Activated CD8-positive, alpha-beta memory T cell treated with anti-CD3 and anti-CD28 coated beads, Interleukin-2, amount 50 U/mL, for 1 hour (primary cell): Measurements from ENCODE around the gene PNPLA4.

Source experiments
- DNase-seq: peaks from one replicate; pipeline ENCODE4 v3.0.0-alpha.2; 2020; ENCODE audit errors: extremely low read depth

Gene PNPLA4

GRCh38 chrX:7927259-7928167 lies at the start of gene PNPLA4:
Gene PNPLA4, minus strand, starts transcription at chrX:7927413. Its CDS starts 1,294 bp downstream, at chrX:7926119.
- peak; percentile 47 for DNase-seq

GRCh38 chrX:7972586-7972985 lies 45.4 kb upstream of the PNPLA4 start:
- no peak for DNase-seq

GRCh38 chrX:7970428-7970827 lies 43.2 kb upstream of the PNPLA4 start:
- no peak for DNase-seq

DNA sequence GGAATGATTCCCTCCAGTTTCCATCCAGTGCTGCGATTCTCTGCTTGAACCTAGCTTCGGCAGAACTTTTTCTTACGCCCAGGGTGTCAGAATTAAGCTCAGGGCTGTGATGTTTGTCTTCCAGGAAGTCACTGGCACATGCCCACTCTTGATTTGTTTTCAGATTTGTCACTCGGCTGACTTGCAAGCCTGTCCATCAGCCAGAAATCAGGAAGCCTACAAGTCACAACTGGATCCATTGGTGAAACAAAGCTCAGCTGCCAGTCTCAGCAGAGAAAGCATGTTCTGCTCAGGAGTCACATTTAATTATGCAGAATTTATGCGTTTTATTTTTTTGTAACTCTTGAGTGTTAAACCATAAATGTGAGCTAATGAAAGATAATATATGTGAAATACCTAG lies 38.2 kb upstream of the PNPLA4 start:
- no peak for DNase-seq

GRCh38 chrX:7960246-7960645 lies 33.0 kb upstream of the PNPLA4 start:
- no peak for DNase-seq

- DNase-seq: no peak
Observed at GRCh38 chrX:7953446-7953845, 26.2 kb upstream of the PNPLA4 start.

- DNase-seq: no peak
Observed at GRCh38 chrX:7950865-7951264, 23.7 kb upstream of the PNPLA4 start.

GRCh38 chrX:7948483-7948882 lies 21.3 kb upstream of the PNPLA4 start:
- no peak for DNase-seq

DNA sequence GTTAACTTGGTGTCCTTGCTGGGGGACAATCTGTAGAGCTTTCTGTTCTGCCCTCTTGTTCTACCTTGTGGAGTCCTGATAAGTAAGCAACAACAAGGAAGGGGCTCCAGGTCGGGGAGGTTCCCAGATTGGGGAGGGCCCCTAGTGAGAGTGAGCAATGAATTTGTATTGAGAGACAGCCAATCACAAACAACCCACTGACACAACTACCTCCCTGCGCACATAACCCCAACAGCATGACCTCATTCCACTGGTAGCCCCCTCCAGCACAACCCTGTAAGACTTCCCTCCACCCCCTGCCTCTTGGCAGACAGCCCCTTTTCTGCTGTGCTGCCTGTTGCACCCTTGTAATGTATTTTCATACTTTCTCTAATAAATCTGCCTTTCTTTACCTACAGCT lies 19.7 kb upstream of the PNPLA4 start:
- no peak for DNase-seq

DNA sequence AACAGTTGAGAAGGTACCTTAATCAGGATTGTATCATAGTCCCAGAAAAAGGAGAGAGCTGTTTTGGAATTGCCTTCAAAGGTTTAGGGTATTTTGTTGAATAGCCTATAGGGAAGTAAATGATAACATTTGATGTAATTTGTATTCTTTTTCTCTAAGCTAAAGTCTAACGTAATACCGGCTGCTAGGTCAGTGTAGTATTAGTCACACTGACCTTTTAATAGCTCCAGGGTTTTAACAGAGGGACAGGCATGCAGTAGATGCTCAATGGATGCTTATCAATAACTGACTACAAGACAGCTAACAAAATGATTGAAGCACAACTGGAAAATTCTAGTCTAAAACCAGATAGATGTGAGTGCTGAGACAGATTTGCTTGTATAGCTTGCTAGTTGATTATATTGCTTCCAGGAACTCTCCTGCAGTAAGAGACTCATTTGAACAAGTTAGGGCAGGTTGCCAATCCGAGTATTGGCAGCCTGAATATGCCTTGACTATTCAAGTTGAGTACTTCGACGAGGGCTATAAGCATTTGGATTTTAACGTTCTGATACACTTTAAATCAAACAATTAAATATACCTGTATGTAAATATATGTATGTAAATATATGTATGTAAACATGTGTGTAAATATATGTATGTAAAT lies 16.5 kb upstream of the PNPLA4 start:
- no peak for DNase-seq

DNA sequence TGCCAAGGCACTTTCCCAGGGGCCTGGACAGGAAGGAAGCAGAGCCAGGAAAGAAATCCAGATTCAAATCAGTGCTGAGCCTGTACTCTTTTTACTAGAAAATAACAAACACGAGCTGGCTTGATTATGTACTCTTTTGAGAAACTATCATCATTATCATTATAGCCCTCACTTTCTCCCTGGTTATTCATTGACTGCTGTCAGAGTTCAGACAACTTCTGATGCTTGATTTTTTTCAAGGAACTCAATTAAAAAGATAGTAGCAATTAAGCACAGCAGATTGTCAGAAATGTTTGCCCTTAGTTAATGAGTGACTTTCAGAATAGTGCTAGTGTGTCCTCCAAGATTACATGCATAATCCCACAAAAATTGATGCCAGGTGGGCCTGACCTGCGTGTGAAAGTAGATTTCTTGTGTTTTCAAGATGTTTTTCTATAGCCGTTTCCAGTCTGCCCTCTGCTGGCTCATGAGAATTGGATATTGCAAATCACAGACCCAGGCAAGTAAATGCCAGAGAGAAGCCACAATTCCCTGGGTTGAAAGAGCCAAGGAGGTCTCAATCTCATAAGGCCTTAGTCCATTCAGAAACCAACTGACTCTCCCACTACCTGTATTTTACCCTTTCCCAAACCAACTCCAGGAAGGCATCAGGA lies 14.3 kb upstream of the PNPLA4 start:
- DNase-seq: no peak

DNA sequence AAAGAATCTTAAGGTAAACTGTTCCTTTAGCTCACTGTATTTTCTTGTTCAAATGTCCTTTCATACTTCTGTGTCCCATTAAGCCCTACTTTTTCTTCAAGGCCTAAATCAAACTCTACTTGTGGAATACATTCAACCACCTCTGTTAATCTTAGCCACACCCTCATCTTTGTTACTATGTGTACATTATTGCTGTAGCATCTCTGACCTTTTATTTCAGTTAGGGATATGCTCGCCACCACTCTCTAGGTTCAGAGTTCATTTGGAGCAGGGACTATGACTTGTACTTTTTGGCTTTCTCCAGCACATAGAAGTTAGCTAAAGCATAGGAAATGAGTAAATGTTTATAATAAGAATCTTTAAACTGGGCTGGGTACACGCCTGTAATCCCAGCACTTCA lies 6.8 kb upstream of the PNPLA4 start:
- no peak for DNase-seq

DNA sequence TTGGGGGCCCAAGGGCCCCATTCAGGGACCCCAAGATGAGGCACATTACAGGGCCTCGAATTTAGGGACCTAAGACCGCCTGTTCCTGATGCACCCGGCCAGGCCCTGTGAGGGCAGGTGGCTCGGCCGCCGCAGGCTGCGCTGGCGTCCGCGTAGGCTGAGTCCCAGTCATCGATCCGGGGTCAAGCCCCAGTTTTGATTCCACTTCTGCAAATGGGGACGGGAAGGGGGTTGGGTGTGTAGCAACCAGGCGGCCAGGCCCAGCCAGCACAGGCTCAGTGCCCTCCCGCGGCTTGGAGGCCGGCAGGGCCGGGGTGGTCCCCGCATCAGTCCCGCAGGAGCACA lies 327 bp downstream of the PNPLA4 start:
- DNase-seq: no peak

GRCh38 chrX:7926501-7926900 lies 712 bp downstream of the PNPLA4 start:
- no peak for DNase-seq

DNA sequence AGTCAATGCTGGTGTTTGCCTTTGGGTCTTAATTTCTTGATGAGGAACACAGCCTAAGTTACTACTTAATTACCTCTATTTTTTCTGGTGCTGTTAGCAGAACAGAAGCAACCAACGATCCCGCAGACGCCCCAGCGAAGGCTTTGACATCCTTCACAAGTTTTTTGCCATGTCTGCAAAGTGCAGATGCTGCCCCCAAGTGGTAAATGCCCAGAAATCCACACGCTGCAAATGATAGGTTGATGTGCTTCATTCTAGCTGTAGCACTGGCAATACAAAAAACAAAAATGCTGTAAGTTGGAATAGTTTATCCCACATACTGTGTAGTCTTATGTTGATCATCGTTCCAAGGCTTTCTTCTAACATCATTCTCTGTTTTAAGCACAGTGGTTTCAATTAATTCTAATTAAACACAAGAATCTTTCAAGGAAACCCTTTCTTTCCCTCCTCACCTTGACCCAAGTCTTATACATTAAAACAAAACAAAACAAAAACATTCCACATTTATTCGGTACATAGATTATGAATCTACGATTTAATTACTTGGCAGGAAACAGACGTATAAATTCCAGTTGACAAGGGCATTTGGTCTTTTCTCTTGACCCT lies 1.2 kb downstream of the PNPLA4 start:
- peak; percentile 20 for DNase-seq

DNA sequence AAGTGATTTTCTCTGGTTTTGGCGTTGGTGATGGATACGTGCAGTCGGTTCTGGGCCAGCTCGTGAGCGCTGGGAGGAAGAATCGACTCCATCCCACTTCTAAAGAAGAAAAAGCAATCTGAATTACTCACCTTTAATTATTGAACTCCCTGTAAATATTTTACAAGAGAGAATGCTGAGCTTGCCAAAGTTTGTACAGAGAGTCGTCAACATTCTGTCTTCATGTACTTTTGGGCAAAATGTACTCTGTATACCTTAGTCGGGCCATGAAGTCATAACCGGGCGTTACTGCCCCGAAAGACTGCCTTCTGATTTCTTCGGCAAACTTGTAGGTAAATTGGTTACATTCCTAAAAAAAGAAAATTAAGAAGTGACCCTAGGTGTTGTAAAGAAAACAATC lies 5.5 kb downstream of the PNPLA4 start:
- DNase-seq: no peak

DNA sequence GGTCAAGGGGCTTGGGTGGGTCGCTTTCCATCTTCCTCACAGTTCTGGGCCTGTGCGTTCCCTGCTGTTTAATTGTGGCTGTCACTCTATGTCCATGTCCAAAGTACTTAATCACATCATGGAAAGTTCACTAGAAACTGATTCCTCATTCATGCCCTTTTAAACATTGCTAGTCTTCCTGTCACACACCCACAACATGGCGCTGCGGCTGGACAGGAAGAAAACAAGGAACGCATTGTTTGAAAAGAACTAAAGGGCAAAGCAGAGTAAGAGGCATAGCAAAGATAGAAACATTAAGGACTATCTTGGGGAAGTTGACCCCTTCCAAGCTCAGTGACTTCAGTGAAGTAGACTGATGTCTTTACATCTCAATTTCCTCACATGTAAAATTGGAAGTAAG lies 18.4 kb downstream of the PNPLA4 start:
- DNase-seq: no peak

GRCh38 chrX:7904562-7904961 lies 22.7 kb downstream of the PNPLA4 start:
- DNase-seq: no peak

- DNase-seq: no peak
Observed at GRCh38 chrX:7891928-7892327, 35.3 kb downstream of the PNPLA4 start.

DNA sequence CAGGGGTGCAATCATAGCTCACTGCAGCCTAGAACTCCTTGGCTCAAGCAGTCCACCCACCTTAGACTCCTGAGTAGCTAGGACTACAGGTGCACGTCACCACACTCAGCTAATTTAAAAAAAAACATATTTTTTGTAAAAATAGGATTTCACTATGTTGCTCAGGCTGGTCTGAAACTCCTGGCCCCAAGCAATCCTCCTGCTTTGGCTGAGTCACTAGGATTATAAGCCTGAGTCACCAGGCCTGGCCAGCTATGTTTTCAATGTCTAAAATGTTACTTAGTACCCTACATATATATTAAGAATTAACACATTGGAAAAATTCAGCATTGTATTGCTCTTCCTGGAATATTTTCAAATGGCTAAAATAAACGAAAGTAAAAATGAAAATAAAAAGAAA lies 37.5 kb downstream of the PNPLA4 start:
- DNase-seq: no peak

DNA sequence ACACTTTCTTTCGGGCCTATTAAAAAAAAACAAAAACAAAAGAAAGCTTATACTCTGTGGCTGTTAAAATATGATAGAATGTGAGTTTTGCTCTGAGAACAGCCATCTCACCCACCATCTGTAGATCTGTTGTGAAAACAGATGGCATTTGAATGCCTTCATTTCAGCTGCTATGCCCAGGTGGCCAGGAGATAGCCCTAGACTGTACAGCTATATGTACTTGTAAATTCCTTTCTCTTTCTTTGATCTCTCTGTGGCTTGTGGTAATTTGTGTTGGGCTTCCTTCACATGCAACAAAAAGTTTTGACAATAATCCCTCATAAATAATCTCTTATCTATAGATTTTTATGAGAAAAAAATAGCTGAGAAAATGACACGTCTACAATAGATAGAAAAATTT lies 38.1 kb downstream of the PNPLA4 start:
- DNase-seq: no peak

DNA sequence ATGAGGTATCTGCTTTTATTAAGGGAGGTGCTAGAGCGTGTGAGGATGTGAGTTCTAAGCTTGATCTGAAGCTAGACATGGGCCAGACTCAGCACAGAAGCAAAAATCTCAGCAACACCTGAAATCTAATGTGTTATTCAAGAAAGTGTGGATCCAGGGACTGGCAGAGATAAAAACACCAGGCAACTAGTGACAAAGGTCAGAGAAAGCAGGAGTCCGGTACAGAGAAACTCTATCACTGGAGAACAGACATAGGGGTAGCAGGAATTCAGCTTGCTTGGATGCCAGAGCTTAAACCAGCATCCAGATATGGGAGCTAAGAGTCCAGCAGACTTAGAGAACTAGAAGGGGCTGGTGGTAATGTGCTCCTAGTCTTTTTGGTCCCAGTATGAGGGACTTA lies 50.3 kb downstream of the PNPLA4 start:
- no peak for DNase-seq

GRCh38 chrX:7872042-7872441 lies 55.2 kb downstream of the PNPLA4 start:
- DNase-seq: no peak
